ENCODE results near the gene ERCC8. TPM values are rescaled to one million over a fixed set of nuclear protein-coding genes. Genes with fewer than 3 reads are reported as not detected.

ERCC8 gene
- total RNA-seq, 1 experiment from 2014 or later: 14.4 TPM

GRCh38 chr5:60887096-60887495 lies 57.8 kb downstream of the ERCC8 start:
- BruUV-seq (replicated peaks): no TSS peak
- intact Hi-C loops (cut with micrococcal nuclease; ENCODE audit: unreplicated experiment): no loop called here
- H3K36me3 ChIP-seq (ENCODE audit: control insufficient read depth, insufficient read depth, low read length): no peaks in the 10 kb centered on the region

DNA sequence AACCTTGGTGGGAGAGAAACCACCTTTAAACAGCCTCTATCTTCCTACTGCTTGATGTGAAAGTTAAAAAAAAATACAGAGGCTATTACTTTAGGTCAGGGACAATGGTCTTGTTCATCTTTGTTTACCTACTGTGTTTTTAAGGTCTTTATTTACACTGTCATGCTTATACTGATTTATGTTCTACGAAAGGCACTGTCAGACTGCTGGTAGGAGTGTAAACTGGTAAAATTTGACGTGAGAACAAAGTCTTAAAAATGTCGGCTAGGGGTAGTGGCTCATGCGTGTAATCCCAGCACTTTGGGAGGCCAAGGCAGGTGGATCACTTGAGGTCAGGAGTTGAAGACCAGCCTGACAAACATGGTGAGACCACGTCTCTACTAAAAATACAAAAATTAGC lies 58.7 kb downstream of the ERCC8 start:
- H3K4me1 ChIP-seq (ENCODE audit: control insufficient read depth, insufficient read depth, low read length): no peaks in the 10 kb centered on the region
- ATAC-seq: no peak
- in situ Hi-C loops (cut with HindIII; ENCODE audit: low pct_unique_long_range_greater_than_20kb, low sequenced_read_pairs): no loop called here
- BruUV-seq (replicated peaks): no TSS peak
- TF ChIP-seq, protein P1, sequence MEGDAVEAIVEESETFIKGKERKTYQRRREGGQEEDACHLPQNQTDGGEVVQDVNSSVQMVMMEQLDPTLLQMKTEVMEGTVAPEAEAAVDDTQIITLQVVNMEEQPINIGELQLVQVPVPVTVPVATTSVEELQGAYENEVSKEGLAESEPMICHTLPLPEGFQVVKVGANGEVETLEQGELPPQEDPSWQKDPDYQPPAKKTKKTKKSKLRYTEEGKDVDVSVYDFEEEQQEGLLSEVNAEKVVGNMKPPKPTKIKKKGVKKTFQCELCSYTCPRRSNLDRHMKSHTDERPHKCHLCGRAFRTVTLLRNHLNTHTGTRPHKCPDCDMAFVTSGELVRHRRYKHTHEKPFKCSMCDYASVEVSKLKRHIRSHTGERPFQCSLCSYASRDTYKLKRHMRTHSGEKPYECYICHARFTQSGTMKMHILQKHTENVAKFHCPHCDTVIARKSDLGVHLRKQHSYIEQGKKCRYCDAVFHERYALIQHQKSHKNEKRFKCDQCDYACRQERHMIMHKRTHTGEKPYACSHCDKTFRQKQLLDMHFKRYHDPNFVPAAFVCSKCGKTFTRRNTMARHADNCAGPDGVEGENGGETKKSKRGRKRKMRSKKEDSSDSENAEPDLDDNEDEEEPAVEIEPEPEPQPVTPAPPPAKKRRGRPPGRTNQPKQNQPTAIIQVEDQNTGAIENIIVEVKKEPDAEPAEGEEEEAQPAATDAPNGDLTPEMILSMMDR (IDR thresholded peaks at IDR 0.05): no peak
- no peak for TF ChIP-seq SIN3A (IDR thresholded peaks at IDR 0.05; ENCODE audit: borderline replicate concordance, insufficient read depth, low read depth, low read length)
- no peak for TF ChIP-seq REST (IDR thresholded peaks at IDR 0.05; ENCODE audit: insufficient read depth in 1 of 2, low read depth in 2 of 2, low read length in 1 of 2)
- no peak for TF ChIP-seq POLR2AphosphoS5 (IDR thresholded peaks at IDR 0.05; ENCODE audit: low read depth, low read length)
- no peak for TF ChIP-seq TCF7L2 (IDR thresholded peaks at IDR 0.05; ENCODE audit: low read depth, low read length)
- no peaks in the 10 kb centered on the region for H3K9me3 ChIP-seq (ENCODE audit: control insufficient read depth, insufficient read depth, low read depth, low read length)
- H3K4me3 ChIP-seq (ENCODE audit: low read depth in 2 of 2, low read length in 2 of 2): no peak overlapping the region
- no peak for DNase-seq (ENCODE audit: low read depth, low spot score)
- intact Hi-C loops (cut with micrococcal nuclease; ENCODE audit: unreplicated experiment): no loop called here
- no peaks in the 10 kb centered on the region for H3K27me3 ChIP-seq (ENCODE audit: control insufficient read depth, insufficient read depth, low read length)
- H3K36me3 ChIP-seq (ENCODE audit: control insufficient read depth, insufficient read depth, low read length): no peaks in the 10 kb centered on the region
- CTCF ChIA-PET: no interaction called here
- no peak overlapping the region for H3K27ac ChIP-seq (ENCODE audit: low read length)
- POLR2A ChIA-PET: no interaction called here

More at GRCh38 chr5:60887096-60887495, 57.8 kb downstream of the ERCC8 start:
- H3K4me3 ChIP-seq (ENCODE audit: low read depth in 2 of 2, low read length in 2 of 2): no peak overlapping the region
- ATAC-seq: no peak
- H3K4me1 ChIP-seq (ENCODE audit: control insufficient read depth, insufficient read depth, low read length): no peaks in the 10 kb centered on the region
- in situ Hi-C loops (cut with HindIII; ENCODE audit: low pct_unique_long_range_greater_than_20kb, low sequenced_read_pairs): no loop called here
- no peak for DNase-seq (ENCODE audit: low read depth, low spot score)
- TF ChIP-seq REST (IDR thresholded peaks at IDR 0.05; ENCODE audit: insufficient read depth in 1 of 2, low read depth in 2 of 2, low read length in 1 of 2) (no peak), SIN3A (IDR thresholded peaks at IDR 0.05; ENCODE audit: borderline replicate concordance, insufficient read depth, low read depth, low read length) (no peak), POLR2AphosphoS5 (IDR thresholded peaks at IDR 0.05; ENCODE audit: low read depth, low read length) (no peak), TCF7L2 (IDR thresholded peaks at IDR 0.05; ENCODE audit: low read depth, low read length) (no peak)
- TF ChIP-seq, protein P1 (IDR thresholded peaks at IDR 0.05): no peak
- H3K9me3 ChIP-seq (ENCODE audit: control insufficient read depth, insufficient read depth, low read depth, low read length): no peaks in the 10 kb centered on the region
- ChIA-PET CTCF (no interaction called here), POLR2A (no interaction called here)
- H3K27ac ChIP-seq (ENCODE audit: low read length): no peak overlapping the region
- no peaks in the 10 kb centered on the region for H3K27me3 ChIP-seq (ENCODE audit: control insufficient read depth, insufficient read depth, low read length)

Data from Panc1 (cell line).